NCI-H1436 (cell line): ENCODE data around the gene C10orf120.

Source experiments
- DNase-seq: peaks from one replicate; lab custom pipeline; 2025; lab: John Stamatoyannopoulos, UW

The C10orf120 gene

GRCh38 chr10:122703483-122704448 lies 4.1 kb upstream of the C10orf120 start:
- peak; percentile 71 for DNase-seq

- no peak for DNase-seq
Observed at GRCh38 chr10:122702275-122702674, 2.6 kb upstream of the C10orf120 start.

GRCh38 chr10:122701652-122702051 lies 2.0 kb upstream of the C10orf120 start:
- no peak for DNase-seq

- DNase-seq: no peak
Observed at GRCh38 chr10:122696687-122697086, 3.0 kb downstream of the C10orf120 start.

- no peak for DNase-seq
Observed at GRCh38 chr10:122692744-122693143, 6.9 kb downstream of the C10orf120 start.

- DNase-seq: no peak
Observed at GRCh38 chr10:122689146-122689820, 10.4 kb downstream of the C10orf120 start.

- DNase-seq: no peak
Observed at GRCh38 chr10:122688293-122688989, 11.2 kb downstream of the C10orf120 start.

GRCh38 chr10:122682522-122682921 lies 17.1 kb downstream of the C10orf120 start:
- DNase-seq: no peak

- no peak for DNase-seq
Observed at GRCh38 chr10:122678266-122678665, 21.4 kb downstream of the C10orf120 start.

- DNase-seq: no peak
Observed at GRCh38 chr10:122675278-122675677, 24.4 kb downstream of the C10orf120 start.

- no peak for DNase-seq
Observed at GRCh38 chr10:122674781-122675180, 24.9 kb downstream of the C10orf120 start.

GRCh38 chr10:122673731-122674130 lies 25.9 kb downstream of the C10orf120 start:
- DNase-seq: no peak

GRCh38 chr10:122673269-122673668 lies 26.4 kb downstream of the C10orf120 start:
- DNase-seq: no peak

- DNase-seq: no peak
Observed at GRCh38 chr10:122672655-122673054, 27.0 kb downstream of the C10orf120 start.

- no peak for DNase-seq
Observed at GRCh38 chr10:122671355-122671754, 28.3 kb downstream of the C10orf120 start.

- DNase-seq: no peak
Observed at GRCh38 chr10:122669842-122670241, 29.8 kb downstream of the C10orf120 start.

GRCh38 chr10:122669045-122669444 lies 30.6 kb downstream of the C10orf120 start:
- no peak for DNase-seq

- DNase-seq: no peak
Observed at GRCh38 chr10:122665946-122666345, 33.7 kb downstream of the C10orf120 start.

GRCh38 chr10:122665329-122665860 lies 34.3 kb downstream of the C10orf120 start:
- DNase-seq: no peak

GRCh38 chr10:122664501-122664900 lies 35.1 kb downstream of the C10orf120 start:
- DNase-seq: no peak

- DNase-seq: no peak
Observed at GRCh38 chr10:122663516-122664130, 36.0 kb downstream of the C10orf120 start.

GRCh38 chr10:122662231-122662630 lies 37.4 kb downstream of the C10orf120 start:
- no peak for DNase-seq
